HG03520 (cell line): ENCODE data around the gene PYROXD2.

Experiments used
- ATAC-seq: cut with Tn5 transposase; IDR thresholded peaks from one replicate; pipeline ENCODE4 v1.9.1; 2021; ENCODE audit warnings: mild to moderate bottlenecking, moderate library complexity; ENCODE audit not compliant: unreplicated experiment

Gene PYROXD2

GRCh38 chr10:98340261-98340939, 74.6 kb downstream of the PYROXD2 start:
- peak; percentile 31 for ATAC-seq

- ATAC-seq = peak; percentile 71
Observed at GRCh38 chr10:98339799-98340198, 75.2 kb downstream of the PYROXD2 start.

- ATAC-seq = no peak
Observed at GRCh38 chr10:98338896-98339295, 76.1 kb downstream of the PYROXD2 start.

GRCh38 chr10:98338318-98338717, 76.7 kb downstream of the PYROXD2 start:
- no peak for ATAC-seq

GRCh38 chr10:98337484-98337883, 77.5 kb downstream of the PYROXD2 start:
- no peak for ATAC-seq
